Breast epithelium (tissue), 3 donors: Measurements from ENCODE around the gene ELOVL2.

Experiments used
- POLR2A ChIP-seq: fragments of 450-650 bp; IDR thresholded peaks from one replicate; pipeline ENCODE4 v1.6.1; 2016; ENCODE audit warnings: antibody characterized with exemption, mild to moderate bottlenecking, moderate library complexity
- TF ChIP-seq, protein P1 (sequence below), 3 donors: fragments of 450-650 bp; IDR thresholded peaks; one replicate each; pipeline ENCODE4 v1.5.1; 2016 to 2017; ENCODE audit warnings: antibody characterized with exemption in 3 of 3, mild to moderate bottlenecking in 3 of 3, moderate library complexity in 3 of 3

GRCh38 chr6:11027565-11028110 is 16.5 kb downstream of the ELOVL2 start:
- TF ChIP-seq, protein P1, sequence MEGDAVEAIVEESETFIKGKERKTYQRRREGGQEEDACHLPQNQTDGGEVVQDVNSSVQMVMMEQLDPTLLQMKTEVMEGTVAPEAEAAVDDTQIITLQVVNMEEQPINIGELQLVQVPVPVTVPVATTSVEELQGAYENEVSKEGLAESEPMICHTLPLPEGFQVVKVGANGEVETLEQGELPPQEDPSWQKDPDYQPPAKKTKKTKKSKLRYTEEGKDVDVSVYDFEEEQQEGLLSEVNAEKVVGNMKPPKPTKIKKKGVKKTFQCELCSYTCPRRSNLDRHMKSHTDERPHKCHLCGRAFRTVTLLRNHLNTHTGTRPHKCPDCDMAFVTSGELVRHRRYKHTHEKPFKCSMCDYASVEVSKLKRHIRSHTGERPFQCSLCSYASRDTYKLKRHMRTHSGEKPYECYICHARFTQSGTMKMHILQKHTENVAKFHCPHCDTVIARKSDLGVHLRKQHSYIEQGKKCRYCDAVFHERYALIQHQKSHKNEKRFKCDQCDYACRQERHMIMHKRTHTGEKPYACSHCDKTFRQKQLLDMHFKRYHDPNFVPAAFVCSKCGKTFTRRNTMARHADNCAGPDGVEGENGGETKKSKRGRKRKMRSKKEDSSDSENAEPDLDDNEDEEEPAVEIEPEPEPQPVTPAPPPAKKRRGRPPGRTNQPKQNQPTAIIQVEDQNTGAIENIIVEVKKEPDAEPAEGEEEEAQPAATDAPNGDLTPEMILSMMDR (IDR thresholded peaks at IDR 0.05): no peak
- no peak for TF ChIP-seq POLR2A
